ENCODE results near the gene NPC1.

GRCh38 chr18:23484561-23485182 is 101.6 kb downstream of the NPC1 start:
- TF ChIP-seq GATA2 (IDR thresholded peaks at IDR 0.05; ENCODE audit: low read depth, low read length) = no peak
- no peak for TF ChIP-seq GATA3 (IDR thresholded peaks at IDR 0.05; ENCODE audit: low read depth, low read length)

All from SH-SY5Y (cell line).